GM12878 (cell line): ENCODE results near the gene BPIFA3. TPM values are rescaled to one million over a fixed set of nuclear protein-coding genes. Genes with fewer than 3 reads are reported as not detected.

Source experiments
- ATAC-seq: fragments of 200-7000 bp; cut with Tn5 transposase; 3 replicates; pipeline ENCODE4 v1.9.1; 2020; ENCODE audit warnings: mild to moderate bottlenecking, moderate library complexity
- BruUV-seq: library from RNA; stranded (reverse); fragments of 400-500 nt; replicated peaks from 2 replicates; lab custom pipeline; 2021; lab: Mats Ljungman, UMichigan
- CTCF ChIA-PET: fragments of 300-600 bp; sonication (Branson Sonifier 250); formaldehyde crosslinking; extraction: SDS; loops from one replicate; lab custom pipeline; 2021; ENCODE audit warnings: inconsistent platforms; lab: Yijun Ruan, JAX
- POLR2A ChIA-PET: fragments of 350-600 bp; formaldehyde crosslinking; extraction: SDS; loops from one replicate; lab custom pipeline; 2021; ENCODE audit warnings: inconsistent platforms; lab: Charles Lee
- RAD21 ChIA-PET: fragments of 300-600 bp; sonication (Branson Sonifier 250); formaldehyde crosslinking; loops from one replicate; lab custom pipeline; 2023; ENCODE audit warnings: antibody characterized with exemption; ENCODE audit not compliant: unreplicated experiment; lab: Charles Lee
- SMC1A ChIA-PET: fragments of 300-600 bp; sonication (Branson Sonifier 250); formaldehyde crosslinking; loops from one replicate; lab custom pipeline; 2023; ENCODE audit not compliant: unreplicated experiment, uncharacterized antibody; lab: Charles Lee
- DNase-seq: peaks from one replicate; pipeline ENCODE4 v3.0.0-alpha.2; 2011; ENCODE audit warnings: low read depth, low spot score
- FAIRE-seq: peaks from 3 replicates; lab custom pipeline; 2011; peaks lifted over from hg19 to GRCh38; lab: Jason Lieb, UNC
- H2AFZ ChIP-seq: 2 replicates; pipeline ENCODE4 v1.6.0; 2011; ENCODE audit warnings: low read depth, low read length, control low read depth; ENCODE audit not compliant: control insufficient read depth
- H3K27ac ChIP-seq: 2 replicates; pipeline ENCODE4 v1.5.1; 2011; ENCODE audit warnings: control low read depth; ENCODE audit not compliant: control insufficient read depth, insufficient read depth
- H3K27me3 ChIP-seq, 2 experiments: replicated peaks in 1 of 2; 2 replicates each; pipeline versions ENCODE4 v1.6.0 to v1.6.1; 2011; ENCODE audit warnings: low read length in 1 of 2; ENCODE audit not compliant: control insufficient read depth in 2 of 2, insufficient read depth in 2 of 2
- H3K36me3 ChIP-seq, 2 experiments: 2 replicates each; pipeline ENCODE4 v1.5.1; 2011; ENCODE audit warnings: low read length in 1 of 2; ENCODE audit not compliant: control insufficient read depth in 2 of 2, insufficient read depth in 2 of 2
- H3K4me1 ChIP-seq: 2 replicates; pipeline ENCODE4 v1.6.1; 2011; ENCODE audit warnings: mild to moderate bottlenecking, low read length, moderate library complexity, mixed read lengths; ENCODE audit not compliant: control insufficient read depth, insufficient read depth
- H3K4me2 ChIP-seq: 2 replicates; pipeline ENCODE4 v1.6.0; 2011; ENCODE audit warnings: control low read depth; ENCODE audit not compliant: control insufficient read depth, insufficient read depth
- H3K4me3 ChIP-seq: fragments of 200-600 bp; sonication (generic); 2 replicates; pipeline ENCODE4 v1.5.1; 2016
- H3K79me2 ChIP-seq: 2 replicates; pipeline ENCODE4 v1.6.0; 2011; ENCODE audit warnings: low read length; ENCODE audit not compliant: control insufficient read depth, insufficient read depth
- H3K9ac ChIP-seq: 2 replicates; pipeline ENCODE4 v1.8.0; 2011; ENCODE audit warnings: low read length, control low read depth, mixed read lengths; ENCODE audit not compliant: control insufficient read depth, insufficient read depth
- H3K9me3 ChIP-seq: replicated peaks from 3 replicates; pipeline ENCODE4 v1.5.1; 2011; ENCODE audit warnings: mild to moderate bottlenecking, low read length; ENCODE audit not compliant: control insufficient read depth, insufficient read depth
- H4K20me1 ChIP-seq: 2 replicates; pipeline ENCODE4 v1.6.0; 2011; ENCODE audit not compliant: control insufficient read depth, insufficient read depth
- CBX3 ChIP-seq: fragments of 200-600 bp; sonication (generic); IDR thresholded peaks from 2 replicates; pipeline ENCODE4 v1.6.1; 2016; ENCODE audit warnings: low read depth, borderline replicate concordance
- CEBPB ChIP-seq, 2 experiments: fragments of 150-350 bp in 1 of 2; IDR thresholded peaks; 2 replicates each; pipeline ENCODE4 v1.6.1; 2012 to 2014; ENCODE audit warnings: low read depth in 2 of 2, low read length in 2 of 2, borderline replicate concordance in 1 of 2, inconsistent platforms in 1 of 2
- CREB1 ChIP-seq: IDR thresholded peaks from 2 replicates; pipeline ENCODE4 v1.6.1; 2012; ENCODE audit warnings: low read depth, mild to moderate bottlenecking, inconsistent platforms
- JUNB ChIP-seq: IDR thresholded peaks from 2 replicates; pipeline ENCODE4 v1.6.1; 2016; ENCODE audit warnings: antibody characterized with exemption, mild to moderate bottlenecking
- MEF2B ChIP-seq: fragments of 450-650 bp; IDR thresholded peaks from 2 replicates; pipeline ENCODE4 v1.6.1; 2018; ENCODE audit warnings: mild to moderate bottlenecking, moderate library complexity; ENCODE audit not compliant: partially characterized antibody, poor library complexity, severe bottlenecking
- NFYA ChIP-seq: IDR thresholded peaks from 2 replicates; pipeline ENCODE4 v1.6.1; 2011; ENCODE audit warnings: low read depth, mild to moderate bottlenecking, low read length, improper control_type of control experiment, borderline replicate concordance
- PKNOX1 ChIP-seq: fragments of 450-650 bp; IDR thresholded peaks from 2 replicates; pipeline ENCODE4 v1.6.1; 2016; ENCODE audit warnings: mild to moderate bottlenecking
- POLR2AphosphoS2 ChIP-seq: IDR thresholded peaks from 2 replicates; pipeline ENCODE4 v1.6.1; 2011; ENCODE audit warnings: low read depth, mild to moderate bottlenecking, low read length, improper control_type of control experiment, moderate library complexity
- REST ChIP-seq: IDR thresholded peaks from 2 replicates; pipeline ENCODE4 v1.6.1; 2012; ENCODE audit warnings: mild to moderate bottlenecking, low read depth, low read length
- SMARCA5 ChIP-seq: fragments of 450-650 bp; IDR thresholded peaks from 2 replicates; pipeline ENCODE4 v1.6.1; 2017; ENCODE audit warnings: mild to moderate bottlenecking
- TARDBP ChIP-seq: IDR thresholded peaks from 2 replicates; pipeline ENCODE4 v1.6.1; 2016; ENCODE audit warnings: borderline replicate concordance
- ZBTB11 ChIP-seq: fragments of 450-650 bp; formaldehyde crosslinking; IDR thresholded peaks from 2 replicates; pipeline ENCODE4 v1.5.0; 2022; ENCODE audit warnings: mild to moderate bottlenecking, missing genetic modification characterization
- ZNF622 ChIP-seq: fragments of 450-650 bp; IDR thresholded peaks from 2 replicates; pipeline ENCODE4 v1.6.1; 2017; ENCODE audit warnings: mild to moderate bottlenecking, inconsistent platforms
- WGBS: methylation state at CpG from one replicate; pipeline ENCODE4 v1.1.6; 2016; ENCODE audit warnings: low lambda C conversion rate; ENCODE audit not compliant: insufficient replicate concordance, insufficient coverage; ENCODE audit errors: missing lambda C conversion rate; 5-methylcytosine and 5-hydroxymethylcytosine counted together
- in situ Hi-C: fragments of 300-500 bp; cut with MboI; formaldehyde crosslinking; loops from 9 replicates; pipeline ENCODE4 v1.14.3; 2018; ENCODE audit warnings: mixed read lengths
- intact Hi-C: fragments of 100-400 bp; cut with micrococcal nuclease; formaldehyde crosslinking; loops from one replicate; pipeline ENCODE4 v1.14.2; 2022; ENCODE audit not compliant: unreplicated experiment
- polyA plus RNA-seq, 11 experiments: library from polyadenylated mRNA; depleted of rRNA in 4 of 11; unstranded in 6 of 11; stranded (reverse) in 5 of 11; fragments of >200 nt; fragmentation: Nextera tagmentation in 4 of 11; fragmentation: Illumina TruSeq in 1 of 11; extraction: Ambion mirVana in 4 of 11; extraction: Trizol in 1 of 11; gene quantifications; 1 replicate in 1 of 11; 2 replicates in 10 of 11; pipeline versions ENCODE4 v1.2.1 to v1.2.3, GENCODE V29; 2011 to 2016; ENCODE audit warnings: inconsistent platforms in 2 of 11, missing spikeins in 2 of 11, low read depth in 1 of 11
- total RNA-seq, 4 experiments: library from RNA; depleted of rRNA in 3 of 4; stranded (reverse); fragments of >200 nt in 3 of 4; fragmentation: Illumina TruSeq in 1 of 4; extraction: Trizol in 1 of 4; gene quantifications; 2 replicates each; pipeline versions ENCODE4 v1.2.1 to v1.2.3, GENCODE V29; 2013 to 2021

BPIFA3 gene
- total and polyA plus RNA-seq, 10 of the 15 experiments (the other 5 are each of a cell fraction or from before 2014, with no cell fraction given): not detected

- Histone ChIP-seq H3K27me3 (no peaks in the 10 kb centered on the region), H3K9me3 (no peaks in the 10 kb centered on the region), H3K79me2 (no peaks in the 10 kb centered on the region), H3K4me3 (no peak overlapping the region), H3K27ac (no peak overlapping the region), H2AFZ (no peak overlapping the region), H3K36me3 (no peaks in the 10 kb centered on the region), H3K4me2 (no peak overlapping the region), H4K20me1 (no peaks in the 10 kb centered on the region), H3K9ac (no peak overlapping the region), H3K4me1 (no peaks in the 10 kb centered on the region)
- POLR2A ChIA-PET: no interaction called here
- WGBS: 18% methylated on average over 2 of the region's 2 CpGs
- DNase-seq: no peak
- ATAC-seq: no peak
- CTCF ChIA-PET: no interaction called here
- SMC1A ChIA-PET: no interaction called here
- RAD21 ChIA-PET: no interaction called here
- no peak for FAIRE-seq
- no peak for TF ChIP-seq CBX3
- TF ChIP-seq TARDBP: no peak
- TF ChIP-seq NFYA: no peak
- TF ChIP-seq PKNOX1: no peak
- no peak for TF ChIP-seq REST
- no peak for TF ChIP-seq CEBPB (IDR thresholded peaks at IDR 0.05; ENCODE audit: borderline replicate concordance in 1 of 2, low read depth in 2 of 2, low read length in 2 of 2)
- TF ChIP-seq CREB1: no peak
- TF ChIP-seq ZNF622: no peak
- TF ChIP-seq POLR2AphosphoS2: no peak
- no peak for TF ChIP-seq MEF2B
- no peak for TF ChIP-seq ZBTB11
- no peak for TF ChIP-seq JUNB
- no peak for TF ChIP-seq SMARCA5
- BruUV-seq: no TSS peak
- in situ Hi-C loops (no loop called here), intact Hi-C loops (no loop called here)
Observed at GRCh38 chr20:33255005-33255404, 37.9 kb downstream of the BPIFA3 start.
